Measurements from ENCODE around the gene RIC8B.
"Not testable (repeated sequence)": the region's sequence is repeated elsewhere in the genome, so short reads cannot be mapped to it uniquely, and the experiment has no call there.

The RIC8B gene

GRCh38 chr12:106774005-106774807, at the start of gene RIC8B:
TSS of gene RIC8B (plus strand) at chr12:106774682. CDS start at chr12:106774746, 64 bp downstream.
- TF ChIP-seq CTCF (conservative IDR thresholded peaks at IDR 0.05) = no peak; the same call in 1 of the 2 replicates
- peak within 1 kb of the TSS; percentile 87 for H3K27ac ChIP-seq

- no peak for TF ChIP-seq CTCF (conservative IDR thresholded peaks at IDR 0.05)
- H3K27ac ChIP-seq = no peak overlapping the region
These were observed 49.5 kb upstream of the RIC8B start for GRCh38 chr12:106724934-106725333.

GRCh38 chr12:106726603-106727202, 47.8 kb upstream of the RIC8B start:
- H3K27ac ChIP-seq = not testable (repeated sequence)

- TF ChIP-seq CTCF (conservative IDR thresholded peaks at IDR 0.05) = no peak
- no peak overlapping the region for H3K27ac ChIP-seq
These were observed 44.9 kb upstream of the RIC8B start for GRCh38 chr12:106729611-106730010.

- no peak overlapping the region for H3K27ac ChIP-seq
- TF ChIP-seq CTCF (conservative IDR thresholded peaks at IDR 0.05) = no peak
These were observed 41.6 kb upstream of the RIC8B start for GRCh38 chr12:106732890-106733289.

- no peak for TF ChIP-seq CTCF (conservative IDR thresholded peaks at IDR 0.05)
- H3K27ac ChIP-seq = no peak overlapping the region
These were observed 40.8 kb upstream of the RIC8B start for GRCh38 chr12:106733660-106734059.

GRCh38 chr12:106736051-106736957, 38.2 kb upstream of the RIC8B start:
- no peak for TF ChIP-seq CTCF (conservative IDR thresholded peaks at IDR 0.05)
- no peak overlapping the region for H3K27ac ChIP-seq

Measured in VCaP (cell line).